NB4 (cell line): ENCODE results near the gene FRAS1.
"Not testable (repeated sequence)": the region's sequence is repeated elsewhere in the genome, so short reads cannot be mapped to it uniquely, and the experiment has no call there.

Source experiments
- DNase-seq: peaks from one replicate; pipeline ENCODE4 v3.0.0; 2010; ENCODE audit warnings: low read depth
- H3K4me3 ChIP-seq: one replicate; pipeline ENCODE4 v1.5.1; 2011; ENCODE audit warnings: mild to moderate bottlenecking, low read depth, low read length, moderate library complexity
- MYC ChIP-seq: IDR thresholded peaks from 2 replicates; pipeline ENCODE4 v1.6.1; 2011; ENCODE audit warnings: low read depth, low read length
- POLR2A ChIP-seq: IDR thresholded peaks from 2 replicates; pipeline ENCODE4 v1.6.1; 2011; ENCODE audit warnings: mild to moderate bottlenecking; ENCODE audit not compliant: insufficient read length; ENCODE audit errors: extremely low read depth
- TF ChIP-seq, protein P1 (sequence below): IDR thresholded peaks from 2 replicates; pipeline ENCODE4 v1.6.1; 2011; ENCODE audit warnings: low read depth, low read length
- TF ChIP-seq, protein P2 (sequence below): IDR thresholded peaks from one replicate; pipeline ENCODE4 v1.5.1; 2012; ENCODE audit warnings: low read depth, low read length

FRAS1 gene

DNA sequence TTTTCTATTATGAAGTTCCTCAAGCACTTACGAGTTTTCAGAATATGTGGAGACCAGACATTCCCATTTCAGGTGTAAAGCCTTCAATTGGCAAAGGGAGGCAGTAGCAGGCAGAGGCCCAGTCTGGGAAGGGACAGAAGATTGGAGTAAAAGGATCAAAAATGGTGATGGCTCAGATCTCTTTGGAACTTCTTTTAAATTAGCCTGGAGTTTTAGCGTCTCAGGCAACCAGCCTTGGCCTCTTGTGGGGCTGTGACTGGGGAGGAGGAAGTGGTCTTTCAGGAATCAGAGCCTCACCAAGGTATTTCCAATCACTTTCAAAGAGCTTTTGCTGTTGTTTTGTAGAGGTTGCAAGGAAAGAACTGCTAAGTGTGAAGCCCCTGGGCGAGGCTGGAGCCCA lies 239.1 kb downstream of the FRAS1 start:
- H3K4me3 ChIP-seq = no peak overlapping the region
- DNase-seq = no peak
- TF ChIP-seq, protein P1, sequence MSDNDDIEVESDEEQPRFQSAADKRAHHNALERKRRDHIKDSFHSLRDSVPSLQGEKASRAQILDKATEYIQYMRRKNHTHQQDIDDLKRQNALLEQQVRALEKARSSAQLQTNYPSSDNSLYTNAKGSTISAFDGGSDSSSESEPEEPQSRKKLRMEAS = no peak
- TF ChIP-seq, protein P2, sequence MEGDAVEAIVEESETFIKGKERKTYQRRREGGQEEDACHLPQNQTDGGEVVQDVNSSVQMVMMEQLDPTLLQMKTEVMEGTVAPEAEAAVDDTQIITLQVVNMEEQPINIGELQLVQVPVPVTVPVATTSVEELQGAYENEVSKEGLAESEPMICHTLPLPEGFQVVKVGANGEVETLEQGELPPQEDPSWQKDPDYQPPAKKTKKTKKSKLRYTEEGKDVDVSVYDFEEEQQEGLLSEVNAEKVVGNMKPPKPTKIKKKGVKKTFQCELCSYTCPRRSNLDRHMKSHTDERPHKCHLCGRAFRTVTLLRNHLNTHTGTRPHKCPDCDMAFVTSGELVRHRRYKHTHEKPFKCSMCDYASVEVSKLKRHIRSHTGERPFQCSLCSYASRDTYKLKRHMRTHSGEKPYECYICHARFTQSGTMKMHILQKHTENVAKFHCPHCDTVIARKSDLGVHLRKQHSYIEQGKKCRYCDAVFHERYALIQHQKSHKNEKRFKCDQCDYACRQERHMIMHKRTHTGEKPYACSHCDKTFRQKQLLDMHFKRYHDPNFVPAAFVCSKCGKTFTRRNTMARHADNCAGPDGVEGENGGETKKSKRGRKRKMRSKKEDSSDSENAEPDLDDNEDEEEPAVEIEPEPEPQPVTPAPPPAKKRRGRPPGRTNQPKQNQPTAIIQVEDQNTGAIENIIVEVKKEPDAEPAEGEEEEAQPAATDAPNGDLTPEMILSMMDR = no peak
- TF ChIP-seq MYC (no peak), POLR2A (no peak)

DNA sequence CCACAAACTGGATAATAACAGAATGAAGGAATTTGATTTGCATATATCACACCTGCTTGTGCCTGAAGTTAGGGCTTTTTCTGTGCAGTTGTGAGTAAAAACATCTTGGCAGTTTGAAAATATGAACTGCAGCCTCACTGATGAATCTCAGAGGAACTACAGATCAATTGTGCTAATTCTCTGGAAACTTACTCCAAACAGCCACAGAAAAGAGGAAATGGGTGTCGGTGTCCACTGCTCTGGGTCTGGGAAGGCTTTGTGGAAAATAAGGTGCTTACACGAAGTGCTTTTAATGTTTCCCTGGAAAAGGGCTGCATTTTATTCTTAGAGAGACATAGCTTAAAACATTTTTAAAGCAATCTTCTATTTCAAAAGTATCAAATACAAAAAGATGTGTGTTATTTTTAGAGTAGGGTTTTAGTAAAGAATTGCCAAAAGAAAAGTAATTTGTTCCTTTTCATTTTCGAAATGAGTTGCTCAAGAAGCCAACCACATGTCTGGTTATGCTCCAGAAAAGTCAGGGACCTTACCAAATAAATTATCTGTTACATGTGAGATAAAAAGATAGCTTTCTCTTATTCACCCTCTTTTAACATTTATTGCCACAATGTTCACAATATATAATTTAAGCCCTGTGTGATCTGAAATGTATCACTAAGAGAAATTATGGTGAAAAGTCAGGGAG lies 240.1 kb downstream of the FRAS1 start:
- no peak overlapping the region for H3K4me3 ChIP-seq
- TF ChIP-seq, protein P2 = no peak
- TF ChIP-seq MYC = no peak
- TF ChIP-seq, protein P1 = no peak
- no peak for TF ChIP-seq POLR2A
- no peak for DNase-seq

DNA sequence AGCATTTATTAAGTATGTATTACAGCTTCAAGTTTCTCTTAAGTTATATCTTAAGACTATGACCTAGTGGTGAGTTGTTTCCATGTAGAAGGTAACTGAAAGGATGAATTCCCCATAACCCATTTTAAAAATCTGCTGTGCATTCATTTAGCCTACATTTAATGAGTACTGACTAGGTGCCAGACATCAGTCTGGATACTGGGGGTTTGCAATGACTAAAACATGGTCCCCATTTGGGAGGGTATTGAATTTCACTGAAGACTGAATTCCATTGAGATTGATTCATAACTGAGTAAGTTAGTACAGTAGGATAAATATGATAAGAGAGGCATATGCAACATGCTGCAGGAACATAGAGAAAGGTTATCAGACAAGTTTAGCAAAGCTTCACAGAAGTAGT lies 241.5 kb downstream of the FRAS1 start:
- DNase-seq = no peak
- no peak overlapping the region for H3K4me3 ChIP-seq
- TF ChIP-seq, protein P2 = no peak

DNA sequence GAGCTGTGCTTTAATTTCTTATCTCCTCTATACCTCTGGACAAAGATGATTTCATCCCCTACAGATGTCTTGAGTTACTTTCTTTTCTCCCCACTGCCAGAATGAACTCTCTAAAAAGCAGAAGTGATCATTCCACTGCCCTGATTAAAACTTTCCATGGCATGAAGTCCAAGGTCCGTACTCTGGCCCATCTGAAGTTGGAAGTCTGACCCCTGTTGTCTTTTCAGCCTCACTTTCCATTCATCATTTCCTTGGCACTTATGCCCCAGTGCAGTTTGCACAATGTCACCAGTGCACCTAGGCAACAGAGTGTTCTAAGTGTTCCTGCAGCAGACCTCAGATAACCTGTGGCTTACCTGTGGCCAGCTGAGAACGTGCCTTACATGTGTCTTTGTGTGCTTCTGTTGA lies 242.4 kb downstream of the FRAS1 start:
- H3K4me3 ChIP-seq = no peak overlapping the region
- TF ChIP-seq, protein P1 = no peak
- TF ChIP-seq MYC = no peak
- TF ChIP-seq, protein P2 = no peak
- DNase-seq = no peak

DNA sequence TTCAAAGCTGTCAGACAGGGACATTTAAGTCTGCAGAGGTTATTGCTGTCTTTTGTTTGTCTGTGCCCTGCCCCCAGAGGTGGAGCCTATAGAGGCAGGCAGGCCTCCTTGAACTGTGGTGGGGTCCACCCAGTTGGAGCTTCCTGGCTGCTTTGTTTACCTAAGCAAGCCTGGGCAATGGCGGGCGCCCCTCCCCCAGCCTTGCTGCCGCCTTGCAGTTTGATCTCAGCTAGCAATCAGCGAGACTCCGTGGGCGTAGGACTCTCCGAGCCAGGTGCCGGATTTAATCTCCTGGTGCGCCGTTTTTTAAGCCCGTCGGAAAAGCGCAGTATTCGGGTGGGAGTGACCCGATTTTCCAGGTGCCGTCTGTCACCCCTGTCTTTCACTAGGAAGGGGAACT lies 250.1 kb downstream of the FRAS1 start:
- H3K4me3 ChIP-seq, DNase-seq: not testable (repeated sequence)

DNA sequence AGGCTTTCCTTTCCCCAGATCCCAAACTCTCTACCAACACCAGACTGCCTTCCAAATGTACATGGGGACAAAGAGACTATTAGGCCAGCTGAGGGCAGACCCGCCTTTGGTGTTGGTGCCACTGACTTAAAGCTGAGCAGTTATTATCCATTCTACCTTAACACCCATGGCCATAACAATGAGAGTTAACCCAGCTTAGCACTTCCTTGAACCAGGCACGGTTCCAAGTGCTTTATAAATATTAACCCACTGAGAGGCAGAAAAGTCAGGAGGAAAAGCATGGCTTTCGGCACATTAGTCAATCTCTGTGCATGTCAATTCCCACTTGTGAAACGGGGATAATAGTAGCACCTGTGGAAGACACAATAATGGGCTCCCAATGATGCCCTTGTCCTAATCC lies 251.4 kb downstream of the FRAS1 start:
- no peak overlapping the region for H3K4me3 ChIP-seq
- DNase-seq = no peak
- TF ChIP-seq POLR2A (no peak), MYC (no peak)
- TF ChIP-seq, protein P2 = no peak
- TF ChIP-seq, protein P1 = no peak
